Spleen (tissue), 11 donors: Measurements from ENCODE around the gene RELB. TPM values are rescaled to one million over a fixed set of nuclear protein-coding genes. Genes with fewer than 3 reads are reported as not detected.

Experiments
- DNase-seq: peaks from one replicate; pipeline ENCODE4 v3.0.0-alpha.2; 2020
- H3K27ac ChIP-seq, 8 donors: fragments of 200-600 bp; sonication (generic) in 7 of 8; 1 replicate in 4 of 8; 2 replicates in 4 of 8; pipeline versions ENCODE4 v1.5.0 to v1.8.0; 2016 to 2021; ENCODE audit warnings: inconsistent platforms in 4 of 8, mild to moderate bottlenecking in 4 of 8, moderate library complexity in 1 of 8
- H3K27me3 ChIP-seq, 7 donors: fragments of 200-600 bp; sonication (generic) in 6 of 7; replicated peaks in 1 of 7; 1 replicate in 4 of 7; 2 replicates in 3 of 7; pipeline versions ENCODE4 v1.5.0 to v1.8.0; 2016 to 2021; ENCODE audit warnings: inconsistent platforms in 3 of 7, mild to moderate bottlenecking in 1 of 7
- H3K36me3 ChIP-seq, 6 donors: fragments of 200-600 bp; sonication (generic) in 5 of 6; 1 replicate in 4 of 6; 2 replicates in 2 of 6; pipeline versions ENCODE4 v1.5.0 to v1.8.0; 2016 to 2021; ENCODE audit warnings: inconsistent platforms in 2 of 6
- H3K4me1 ChIP-seq, 6 donors: fragments of 200-600 bp; sonication (generic) in 5 of 6; 1 replicate in 3 of 6; 2 replicates in 3 of 6; pipeline versions ENCODE4 v1.5.0 to v1.8.0; 2016 to 2021; ENCODE audit warnings: inconsistent platforms in 3 of 6
- H3K4me3 ChIP-seq, 8 donors: fragments of 200-600 bp; sonication (generic) in 7 of 8; 1 replicate in 4 of 8; 2 replicates in 4 of 8; pipeline versions ENCODE4 v1.5.0 to v1.8.0; 2016 to 2021; ENCODE audit warnings: inconsistent platforms in 4 of 8, mild to moderate bottlenecking in 4 of 8, moderate library complexity in 2 of 8
- H3K9me3 ChIP-seq, 8 donors: fragments of 200-600 bp; sonication (generic) in 7 of 8; 1 replicate in 4 of 8; 2 replicates in 4 of 8; pipeline versions ENCODE4 v1.5.0 to v1.8.0; 2016 to 2021; ENCODE audit warnings: inconsistent platforms in 4 of 8
- POLR2A ChIP-seq, 3 donors: fragments of 450-650 bp; IDR thresholded peaks; one replicate each; pipeline ENCODE4 v1.5.1; 2017; ENCODE audit warnings: antibody characterized with exemption in 3 of 3, mild to moderate bottlenecking in 1 of 3
- POLR2AphosphoS5 ChIP-seq, 3 donors: sonication (generic); formaldehyde crosslinking; IDR thresholded peaks; one replicate each; pipeline ENCODE4 v1.5.1; 2017; ENCODE audit warnings: antibody characterized with exemption in 3 of 3
- WGBS, 5 donors: extraction: QIAGEN DNeasy Blood & Tissue Kit in 3 of 5; methylation state at CpG; one replicate each; pipeline versions ENCODE4 v1.1.5 to v1.1.7; 2013 to 2018; 5-methylcytosine and 5-hydroxymethylcytosine counted together
- intact Hi-C: fragments of 100-400 bp; cut with DNase I; formaldehyde crosslinking; loops from one replicate; pipeline ENCODE4 v1.15.0; 2023; ENCODE audit warnings: low total_unique reads
- polyA plus RNA-seq, 3 donors: library from polyadenylated mRNA; stranded (reverse); fragments of 200-250 nt; gene quantifications; one replicate each; pipeline ENCODE4 v1.2.1, GENCODE V29; 2013
- total RNA-seq, 7 donors: library from RNA; depleted of rRNA in 3 of 7; stranded (reverse); fragments of >200 nt in 3 of 7; fragmentation: NEBNext Ultra II Directional in 4 of 7; extraction: Animal tissue kit (Norgen Biotek cat#: 25700) in 4 of 7; gene quantifications; one replicate each; pipeline versions ENCODE4 v1.1.0 to v1.2.1, GENCODE V29; 2016 to 2021
- TF ChIP-seq, protein P1 (sequence below), 11 experiments: fragments of 200-600 bp in 7 of 11; fragments of 450-650 bp in 4 of 11; sonication (generic) in 4 of 11; IDR thresholded peaks in 8 of 11; conservative IDR thresholded peaks in 3 of 11; 1 replicate in 7 of 11; 2 replicates in 4 of 11; pipeline versions ENCODE4 v1.4.0 to v1.8.0; 2016 to 2021; ENCODE audit warnings: antibody characterized with exemption in 11 of 11, inconsistent platforms in 4 of 11, mild to moderate bottlenecking in 1 of 11
- donor health status: healthy with polysubstance abuse.
- donor health status: DM: no; HTN: no; CAD: no; lungs with moderate emphysema.
- donor health status: DM: no; HTN: no; CAD: no.
- donor health status: Bipolar disorder and iron deficiency.
- donor health status: healthy.
- donor health status: DM: no; HTN: no; CAD: no.
- donor health status: DM: yes; HTN: yes; CAD: no.

The RELB gene
- total and polyA plus RNA-seq, 10 donors: 16.6 to 67.4 (median 34.7) TPM

DNA sequence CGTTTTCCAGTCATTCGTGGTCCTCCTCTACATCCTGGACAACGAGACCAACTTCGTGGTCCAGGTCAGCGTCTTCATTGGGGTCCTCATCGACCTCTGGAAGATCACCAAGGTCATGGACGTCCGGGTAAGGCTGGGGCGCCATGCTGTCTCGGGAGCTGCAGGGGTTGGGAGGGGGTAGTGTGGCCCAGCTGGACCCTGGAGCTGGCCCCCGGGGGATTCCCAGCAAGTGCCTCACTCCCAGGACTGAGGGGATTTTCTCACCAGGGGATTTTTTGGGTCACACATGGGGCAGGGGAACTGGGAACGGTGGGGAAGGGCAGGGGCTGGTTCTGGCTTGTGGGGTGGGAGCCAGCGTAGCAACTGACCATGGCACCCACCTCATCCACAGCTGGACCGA, 10.8 kb upstream of the RELB start:
- Histone ChIP-seq H3K36me3 (peaks cover 4 to 90% (median 76%) of the 10 kb centered on the region in 6 donors), H3K9me3 (no peaks in the 10 kb centered on the region), H3K27ac (peak overlapping the region in 1 of 8 donors; percentile 15), H3K4me3 (no peak overlapping the region), H3K27me3 (no peaks in the 10 kb centered on the region), H3K4me1 (peaks cover 0 to 28% (median 10%) of the 10 kb centered on the region in 6 donors)
- 74 to 92% (median 87%) methylated on average over 13 to 14 of the region's 14 CpGs for WGBS, 5 donors
- intact Hi-C loops: no loop called here
- TF ChIP-seq, protein P1, sequence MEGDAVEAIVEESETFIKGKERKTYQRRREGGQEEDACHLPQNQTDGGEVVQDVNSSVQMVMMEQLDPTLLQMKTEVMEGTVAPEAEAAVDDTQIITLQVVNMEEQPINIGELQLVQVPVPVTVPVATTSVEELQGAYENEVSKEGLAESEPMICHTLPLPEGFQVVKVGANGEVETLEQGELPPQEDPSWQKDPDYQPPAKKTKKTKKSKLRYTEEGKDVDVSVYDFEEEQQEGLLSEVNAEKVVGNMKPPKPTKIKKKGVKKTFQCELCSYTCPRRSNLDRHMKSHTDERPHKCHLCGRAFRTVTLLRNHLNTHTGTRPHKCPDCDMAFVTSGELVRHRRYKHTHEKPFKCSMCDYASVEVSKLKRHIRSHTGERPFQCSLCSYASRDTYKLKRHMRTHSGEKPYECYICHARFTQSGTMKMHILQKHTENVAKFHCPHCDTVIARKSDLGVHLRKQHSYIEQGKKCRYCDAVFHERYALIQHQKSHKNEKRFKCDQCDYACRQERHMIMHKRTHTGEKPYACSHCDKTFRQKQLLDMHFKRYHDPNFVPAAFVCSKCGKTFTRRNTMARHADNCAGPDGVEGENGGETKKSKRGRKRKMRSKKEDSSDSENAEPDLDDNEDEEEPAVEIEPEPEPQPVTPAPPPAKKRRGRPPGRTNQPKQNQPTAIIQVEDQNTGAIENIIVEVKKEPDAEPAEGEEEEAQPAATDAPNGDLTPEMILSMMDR (IDR thresholded peaks at IDR 0.05 in 8 of 11, conservative IDR thresholded peaks at IDR 0.05 in 3 of 11): no peak
- TF ChIP-seq POLR2A (IDR thresholded peaks at IDR 0.05) (no peak), POLR2AphosphoS5 (IDR thresholded peaks at IDR 0.05) (no peak)
- DNase-seq: no peak

DNA sequence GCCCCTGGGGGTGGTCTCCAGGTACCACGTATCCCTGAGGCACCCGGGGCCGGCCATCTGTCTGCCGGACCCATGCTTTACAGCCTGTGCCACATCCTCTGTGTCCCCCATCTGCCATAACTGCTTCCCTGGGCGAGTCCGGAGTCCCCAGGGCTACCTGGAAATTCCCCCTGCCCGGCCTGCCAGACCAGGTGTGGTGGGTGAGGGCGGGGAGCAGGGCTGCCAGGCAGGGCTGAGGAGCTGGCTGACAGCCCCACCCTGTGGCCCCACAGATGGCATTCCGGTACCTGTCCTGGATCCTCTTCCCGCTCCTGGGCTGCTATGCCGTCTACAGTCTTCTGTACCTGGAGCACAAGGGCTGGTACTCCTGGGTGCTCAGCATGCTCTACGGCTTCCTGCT, 10.3 kb upstream of the RELB start:
- H3K9me3 ChIP-seq: no peaks in the 10 kb centered on the region
- TF ChIP-seq, protein P1 (IDR thresholded peaks at IDR 0.05 in 8 of 11, conservative IDR thresholded peaks at IDR 0.05 in 3 of 11): no peak
- peak in 1 of 3 donors; percentile 24 for TF ChIP-seq POLR2AphosphoS5 (IDR thresholded peaks at IDR 0.05)
- WGBS, 5 donors: 87 to 92% (median 88%) methylated on average over 6 to 12 of the region's 12 CpGs
- peaks cover 4 to 85% (median 71%) of the 10 kb centered on the region in 6 donors for H3K36me3 ChIP-seq
- H3K4me1 ChIP-seq: peaks cover 0 to 28% (median 10%) of the 10 kb centered on the region in 6 donors
- no peak for DNase-seq
- no peaks in the 10 kb centered on the region for H3K27me3 ChIP-seq
- no peak overlapping the region for H3K4me3 ChIP-seq
- intact Hi-C loops: no loop called here
- H3K27ac ChIP-seq: peak overlapping the region in 1 of 8 donors; percentile 15

DNA sequence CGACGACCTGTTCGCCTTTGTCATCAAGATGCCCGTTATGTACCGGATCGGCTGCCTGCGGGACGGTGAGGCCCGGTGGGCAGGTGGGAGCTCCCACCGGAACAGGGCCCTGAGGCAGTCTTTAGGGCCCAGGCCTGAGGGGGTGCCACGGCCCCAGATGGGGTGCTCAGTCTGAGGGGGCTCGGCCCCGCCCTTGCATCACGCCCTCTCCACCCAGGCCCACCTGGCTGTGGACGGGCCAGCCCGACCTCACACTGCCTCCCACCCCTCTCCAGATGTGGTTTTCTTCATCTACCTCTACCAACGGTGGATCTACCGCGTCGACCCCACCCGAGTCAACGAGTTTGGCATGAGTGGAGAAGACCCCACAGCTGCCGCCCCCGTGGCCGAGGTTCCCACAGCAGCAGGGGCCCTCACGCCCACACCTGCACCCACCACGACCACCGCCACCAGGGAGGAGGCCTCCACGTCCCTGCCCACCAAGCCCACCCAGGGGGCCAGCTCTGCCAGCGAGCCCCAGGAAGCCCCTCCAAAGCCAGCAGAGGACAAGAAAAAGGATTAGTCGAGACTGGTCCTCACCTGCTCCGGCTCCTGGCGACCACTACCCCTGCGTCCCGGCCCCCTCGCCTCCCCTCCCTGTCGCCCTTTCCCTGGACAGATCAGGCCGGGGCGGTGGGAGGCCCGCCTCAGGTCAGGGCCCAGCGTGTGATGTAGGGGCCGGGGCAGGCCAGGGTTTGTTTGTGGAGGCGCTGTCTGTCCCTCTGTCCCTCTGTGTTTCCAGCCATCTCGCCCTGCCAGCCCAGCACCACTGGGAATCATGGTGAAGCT, 8.7 kb upstream of the RELB start:
- intact Hi-C loops: no loop called here
- DNase-seq: no peak
- Histone ChIP-seq H3K9me3 (no peaks in the 10 kb centered on the region), H3K4me1 (peaks cover 0 to 23% (median 10%) of the 10 kb centered on the region in 6 donors), H3K4me3 (no peak overlapping the region), H3K27ac (no peak overlapping the region), H3K27me3 (no peaks in the 10 kb centered on the region), H3K36me3 (peaks cover 4 to 69% (median 55%) of the 10 kb centered on the region in 6 donors)
- TF ChIP-seq POLR2A (IDR thresholded peaks at IDR 0.05) (no peak), POLR2AphosphoS5 (IDR thresholded peaks at IDR 0.05) (peak in 2 of 3 donors; percentile 19 to 46)
- 89 to 95% (median 90%) methylated on average over 19 to 44 of the region's 44 CpGs for WGBS, 5 donors

DNA sequence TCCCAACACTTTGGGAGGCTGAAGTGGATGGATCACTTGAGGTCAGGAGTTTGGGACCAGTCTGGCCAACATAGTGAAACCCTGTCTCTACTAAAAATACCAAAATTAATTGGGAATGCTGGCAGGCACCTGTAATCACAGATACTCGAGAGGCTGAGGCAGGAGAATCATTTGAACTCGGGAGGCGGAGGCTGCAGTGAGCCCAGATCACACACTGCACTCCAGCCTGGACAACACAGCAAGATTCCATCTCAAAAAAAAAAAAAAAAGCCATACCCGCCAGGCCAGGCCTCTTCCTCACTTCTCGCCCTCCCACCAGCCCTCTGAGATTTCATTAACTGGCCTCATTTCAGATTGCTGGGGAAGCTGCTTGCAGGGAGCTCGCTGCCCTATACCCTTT, 7.7 kb upstream of the RELB start:
- 86 to 94% (median 91%) methylated on average over 6 of the region's 6 CpGs for WGBS, 5 donors
- peaks cover 0 to 14% (median 10%) of the 10 kb centered on the region in 6 donors for H3K4me1 ChIP-seq
- no peaks in the 10 kb centered on the region for H3K27me3 ChIP-seq
- no peaks in the 10 kb centered on the region for H3K9me3 ChIP-seq
- no peak overlapping the region for H3K4me3 ChIP-seq
- peaks cover 4 to 60% (median 46%) of the 10 kb centered on the region in 6 donors for H3K36me3 ChIP-seq
- TF ChIP-seq, protein P1 (IDR thresholded peaks at IDR 0.05 in 8 of 11, conservative IDR thresholded peaks at IDR 0.05 in 3 of 11): no peak
- no peak for TF ChIP-seq POLR2AphosphoS5 (IDR thresholded peaks at IDR 0.05)
- no peak for TF ChIP-seq POLR2A (IDR thresholded peaks at IDR 0.05)
- intact Hi-C loops: no loop called here
- no peak overlapping the region for H3K27ac ChIP-seq
- DNase-seq: no peak
